Lower lobe of right lung (tissue), 2 donors: ENCODE data around the gene EPB41. TPM values are rescaled to one million over a fixed set of nuclear protein-coding genes. Genes with fewer than 3 reads are reported as not detected.

Experiments
- ATAC-seq, 2 donors: fragments of 200-7000 bp; cut with Tn5 transposase; one replicate each; pipeline ENCODE4 v1.9.1; 2020 to 2022; ENCODE audit warnings: mild to moderate bottlenecking in 2 of 2, moderate library complexity in 2 of 2
- DNase-seq: peaks from one replicate; pipeline ENCODE4 v3.0.0-alpha.2; 2020
- H3K27ac ChIP-seq: fragments of 200-600 bp; one replicate; pipeline ENCODE4 v1.8.0; 2022
- H3K27me3 ChIP-seq: fragments of 200-600 bp; one replicate; pipeline ENCODE4 v1.8.0; 2022; ENCODE audit warnings: low read depth
- H3K36me3 ChIP-seq: fragments of 200-600 bp; one replicate; pipeline ENCODE4 v1.8.0; 2022; ENCODE audit warnings: mild to moderate bottlenecking
- H3K4me1 ChIP-seq: fragments of 200-600 bp; one replicate; pipeline ENCODE4 v1.8.0; 2022
- H3K4me3 ChIP-seq: fragments of 200-600 bp; one replicate; pipeline ENCODE4 v1.8.0; 2022; ENCODE audit warnings: mild to moderate bottlenecking
- H3K9me3 ChIP-seq: fragments of 200-600 bp; one replicate; pipeline ENCODE4 v1.8.0; 2022
- CTCF ChIP-seq: fragments of 200-600 bp; IDR thresholded peaks from one replicate; pipeline ENCODE4 v1.8.0; 2022; ENCODE audit warnings: antibody characterized with exemption, mild to moderate bottlenecking
- intact Hi-C: fragments of 100-400 bp; cut with DNase I; formaldehyde crosslinking; loops from one replicate; pipeline ENCODE4 v1.11.0; 2022
- total RNA-seq: library from RNA; stranded (reverse); fragmentation: NEBNext Ultra II Directional; extraction: Animal tissue kit (Norgen Biotek cat#: 25700); gene quantifications from one replicate; pipeline ENCODE4 v1.2.1, GENCODE V29; 2021
- donor health status: DM: no; HTN: yes; CAD: no; lungs with severe emphysema.

The EPB41 gene
- total RNA-seq, 1 donor from 2014 or later = 58.6 TPM

DNA sequence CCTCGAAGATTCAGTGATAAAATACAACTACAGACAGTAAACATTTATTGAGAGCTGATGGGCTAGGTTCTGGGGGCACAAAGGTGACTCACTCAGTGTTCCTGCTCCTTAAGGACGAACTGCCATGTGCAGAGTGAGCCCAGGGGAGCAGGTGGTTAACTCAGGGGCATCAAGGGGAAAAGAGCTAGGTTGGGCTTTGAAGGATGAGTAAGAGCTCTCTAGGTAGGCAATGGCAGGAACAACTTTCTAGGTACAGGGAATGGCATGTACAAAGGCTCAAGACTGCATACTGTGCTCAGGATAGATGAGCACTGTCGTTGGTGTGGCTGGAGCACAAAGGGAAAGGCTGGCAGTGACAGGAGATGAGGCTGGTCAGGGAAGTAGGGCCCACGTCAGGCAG, 16.6 kb upstream of the EPB41 start:
- no peak overlapping the region for H3K27ac ChIP-seq
- no peak for DNase-seq
- intact Hi-C loops = no loop called here

DNA sequence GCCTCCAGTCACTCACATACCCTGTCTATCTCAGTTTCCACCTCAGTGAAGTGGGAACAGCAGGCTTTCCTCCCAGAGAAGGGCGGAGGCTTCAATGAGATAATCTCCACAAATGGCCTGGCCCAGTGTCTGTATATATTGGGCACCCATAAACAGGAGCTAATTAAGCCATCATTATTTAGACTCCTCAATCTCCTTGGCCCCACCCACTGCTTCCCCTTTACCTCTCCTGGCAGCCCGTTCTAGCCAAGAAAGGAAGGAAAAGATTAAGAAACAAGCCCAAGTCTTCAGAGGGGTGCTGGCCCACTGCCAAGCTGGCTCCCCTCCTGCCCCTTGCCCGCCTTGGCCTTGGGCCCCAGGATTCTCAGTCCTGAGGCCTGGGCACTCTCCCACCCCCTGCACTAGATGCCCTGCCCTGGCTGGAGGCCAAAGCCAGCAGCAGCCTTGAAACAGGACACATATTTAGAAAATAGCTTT, 15.9 kb upstream of the EPB41 start:
- no peaks in the 10 kb centered on the region for H3K36me3 ChIP-seq
- H3K27me3 ChIP-seq = no peaks in the 10 kb centered on the region
- peak overlapping the region; percentile 15 for H3K27ac ChIP-seq
- no peak for TF ChIP-seq CTCF
- intact Hi-C loops = no loop called here
- peaks cover 29% of the 10 kb centered on the region for H3K4me1 ChIP-seq
- H3K9me3 ChIP-seq = no peaks in the 10 kb centered on the region
- DNase-seq = no peak
- peak; percentile 8 to 26 for ATAC-seq
- no peak overlapping the region for H3K4me3 ChIP-seq

More for the DNA sequence above, 16.6 kb upstream of the EPB41 start:
- Histone ChIP-seq H3K4me3 (no peak overlapping the region), H3K36me3 (no peaks in the 10 kb centered on the region), H3K27me3 (no peaks in the 10 kb centered on the region), H3K9me3 (no peaks in the 10 kb centered on the region), H3K4me1 (peaks cover 29% of the 10 kb centered on the region)
- ATAC-seq = no peak
- no peak for TF ChIP-seq CTCF

GRCh38 chr1:28899267-28899666, 15.1 kb upstream of the EPB41 start:
- intact Hi-C loops = no loop called here
- Histone ChIP-seq H3K4me1 (peaks cover 29% of the 10 kb centered on the region), H3K36me3 (no peaks in the 10 kb centered on the region), H3K9me3 (no peaks in the 10 kb centered on the region), H3K4me3 (no peak overlapping the region), H3K27ac (peak overlapping the region; percentile 15), H3K27me3 (no peaks in the 10 kb centered on the region)
- TF ChIP-seq CTCF = no peak
- DNase-seq (no peak), ATAC-seq (no peak)

GRCh38 chr1:28900562-28900961, 13.8 kb upstream of the EPB41 start:
- Histone ChIP-seq H3K27ac (no peak overlapping the region), H3K4me1 (peaks cover 29% of the 10 kb centered on the region), H3K9me3 (no peaks in the 10 kb centered on the region), H3K4me3 (no peak overlapping the region), H3K36me3 (no peaks in the 10 kb centered on the region), H3K27me3 (no peaks in the 10 kb centered on the region)
- no peak for ATAC-seq
- no peak for DNase-seq
- TF ChIP-seq CTCF = no peak
- intact Hi-C loops = no loop called here

DNA sequence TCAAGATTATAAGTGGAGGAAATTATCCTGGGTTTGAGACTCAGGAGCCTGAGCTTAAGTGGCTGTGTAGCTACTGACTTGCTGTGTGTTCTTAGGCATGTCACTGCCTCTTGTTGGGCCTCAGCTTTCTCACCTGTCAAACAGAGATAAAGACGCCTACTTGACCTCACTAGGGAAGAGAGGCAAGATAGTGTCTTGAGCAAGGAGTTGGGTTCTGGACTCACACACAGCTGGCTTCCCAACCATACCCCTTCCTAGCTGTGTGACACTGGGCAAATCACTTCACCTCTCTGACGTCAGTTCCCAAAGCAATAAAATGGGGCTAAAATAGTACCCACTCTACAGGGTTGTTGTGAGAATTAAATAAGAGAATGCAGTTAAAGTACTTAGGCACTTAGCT, 11.6 kb upstream of the EPB41 start:
- Histone ChIP-seq H3K4me1 (peaks cover 21% of the 10 kb centered on the region), H3K27ac (no peak overlapping the region), H3K27me3 (no peaks in the 10 kb centered on the region), H3K36me3 (no peaks in the 10 kb centered on the region), H3K4me3 (no peak overlapping the region), H3K9me3 (no peaks in the 10 kb centered on the region)
- intact Hi-C loops = no loop called here
- DNase-seq = no peak
- no peak for ATAC-seq
- TF ChIP-seq CTCF = no peak
